HG03108 (cell line): ENCODE measurements around the gene AMBRA1.
"Not testable (repeated sequence)": the region's sequence is repeated elsewhere in the genome, so short reads cannot be mapped to it uniquely, and the experiment has no call there.

Source experiments
- ATAC-seq: cut with Tn5 transposase; IDR thresholded peaks from one replicate; pipeline ENCODE4 v1.9.1; 2021; ENCODE audit warnings: moderate library complexity; ENCODE audit not compliant: unreplicated experiment

The AMBRA1 gene

DNA sequence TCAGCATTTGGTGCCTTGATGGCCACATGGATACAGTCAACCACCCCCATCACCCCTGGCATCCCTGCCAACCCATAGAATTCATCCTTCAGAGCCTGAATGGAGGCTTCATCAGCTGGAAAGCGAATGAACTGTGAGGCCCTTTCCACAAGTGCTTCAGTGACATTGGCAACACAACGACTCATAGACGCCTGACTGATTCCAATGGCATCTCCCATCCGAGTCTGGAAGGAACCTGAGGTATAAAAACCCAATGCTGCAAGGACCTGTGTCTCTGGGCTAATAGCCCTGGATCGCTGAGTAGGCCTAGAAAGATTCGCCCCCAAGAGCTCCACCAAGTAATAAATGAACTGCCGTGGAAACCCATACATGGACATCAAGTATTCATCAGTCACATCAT lies 21.9 kb upstream of the AMBRA1 start:
- ATAC-seq: no peak

DNA sequence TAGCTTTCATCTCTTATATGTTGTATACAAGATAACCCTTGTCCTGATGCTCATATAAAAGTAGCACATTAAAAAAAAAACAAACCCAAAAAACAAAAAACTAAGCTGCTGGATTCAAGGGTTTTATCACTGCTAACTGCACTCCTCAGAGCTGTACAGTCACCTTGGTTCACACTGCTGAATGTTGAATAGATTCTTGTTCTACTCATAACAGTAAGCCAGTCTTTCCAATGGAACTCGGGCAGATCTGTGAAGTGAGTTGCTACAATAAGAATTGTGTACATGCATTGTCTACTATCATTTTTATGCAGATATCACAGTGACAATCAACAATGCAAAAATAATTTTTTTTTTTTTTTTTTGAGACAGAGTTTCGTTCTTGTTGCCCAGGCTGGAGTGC lies 18.5 kb upstream of the AMBRA1 start:
- no peak for ATAC-seq

DNA sequence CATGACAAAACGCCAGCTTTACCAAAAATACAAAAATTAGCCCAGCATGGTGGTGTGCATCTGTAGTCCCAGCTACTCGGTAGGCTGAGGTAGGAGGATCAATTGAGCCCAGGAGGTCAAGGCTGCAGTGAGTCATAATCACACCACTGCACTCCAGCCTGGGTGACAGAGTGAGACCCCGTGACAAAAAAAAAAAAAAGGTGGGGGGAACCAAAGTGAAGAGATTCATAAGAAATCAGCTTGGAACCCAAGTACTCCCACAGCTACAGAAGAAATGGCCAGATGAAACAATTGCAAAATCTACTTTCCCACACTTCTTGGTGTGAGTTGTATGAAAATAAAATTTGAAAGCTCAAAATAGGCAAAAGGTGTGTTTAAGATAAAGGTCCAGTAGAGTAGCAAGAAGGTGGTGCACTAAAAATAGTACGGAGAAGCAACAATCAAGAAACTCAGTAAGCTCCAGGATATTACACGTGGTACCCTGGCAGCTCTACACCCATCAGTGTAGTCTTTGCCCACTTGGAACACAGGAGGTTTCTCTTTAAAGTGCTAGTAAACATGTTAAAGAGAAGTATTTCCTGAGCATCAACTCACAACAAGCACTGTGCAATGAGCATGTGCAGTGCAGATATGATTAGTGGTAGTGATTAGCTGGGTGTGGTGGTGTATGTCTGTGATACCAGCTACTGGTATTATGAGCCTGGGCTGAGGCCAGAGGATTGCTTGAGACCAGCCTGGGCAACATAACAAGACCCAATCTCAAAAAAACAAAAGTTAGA lies 17.9 kb upstream of the AMBRA1 start:
- no peak for ATAC-seq

DNA sequence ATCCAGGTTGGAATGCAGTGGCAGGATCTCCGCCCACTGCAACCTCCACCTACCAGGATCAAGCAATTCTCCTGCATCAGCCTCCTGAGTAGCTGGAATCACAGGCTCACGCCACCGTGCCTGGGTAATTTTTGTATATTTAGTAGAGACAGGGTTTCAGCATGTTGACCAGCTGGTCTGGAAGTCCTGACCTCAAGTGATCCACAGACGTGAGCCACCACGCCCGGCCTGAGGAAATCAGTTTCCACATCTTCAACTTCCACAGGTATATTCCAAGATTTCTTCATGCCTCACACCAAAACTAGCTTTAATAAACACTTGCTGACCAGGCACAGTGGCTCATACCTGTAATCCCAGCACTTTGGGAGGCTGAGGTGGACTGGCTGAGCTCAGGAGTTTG lies 15.6 kb upstream of the AMBRA1 start:
- ATAC-seq: no peak

DNA sequence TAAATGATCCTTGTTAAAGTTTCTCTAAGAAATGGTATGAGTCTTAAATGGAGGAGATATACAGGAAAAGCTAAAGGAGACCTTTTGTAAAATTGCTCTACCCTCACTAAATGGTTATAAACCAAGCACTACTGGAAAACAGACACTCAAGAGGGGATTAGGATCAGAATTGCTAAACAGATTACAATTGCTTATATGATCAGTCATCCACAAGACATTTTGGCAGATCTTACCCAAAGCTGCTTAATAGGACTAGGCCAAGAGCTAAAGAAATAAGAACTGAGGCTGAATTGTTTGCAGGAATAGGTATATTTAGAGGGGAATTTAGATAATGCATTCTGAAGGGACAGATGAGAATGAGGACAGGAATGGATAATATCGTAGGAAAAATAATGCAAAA lies 13.7 kb upstream of the AMBRA1 start:
- ATAC-seq: no peak

GRCh38 chr11:46604796-46605195 lies 11.0 kb upstream of the AMBRA1 start:
- ATAC-seq: no peak

GRCh38 chr11:46603704-46604308 lies 10.0 kb upstream of the AMBRA1 start:
- ATAC-seq: no peak

GRCh38 chr11:46601129-46601528 lies 7.3 kb upstream of the AMBRA1 start:
- no peak for ATAC-seq

DNA sequence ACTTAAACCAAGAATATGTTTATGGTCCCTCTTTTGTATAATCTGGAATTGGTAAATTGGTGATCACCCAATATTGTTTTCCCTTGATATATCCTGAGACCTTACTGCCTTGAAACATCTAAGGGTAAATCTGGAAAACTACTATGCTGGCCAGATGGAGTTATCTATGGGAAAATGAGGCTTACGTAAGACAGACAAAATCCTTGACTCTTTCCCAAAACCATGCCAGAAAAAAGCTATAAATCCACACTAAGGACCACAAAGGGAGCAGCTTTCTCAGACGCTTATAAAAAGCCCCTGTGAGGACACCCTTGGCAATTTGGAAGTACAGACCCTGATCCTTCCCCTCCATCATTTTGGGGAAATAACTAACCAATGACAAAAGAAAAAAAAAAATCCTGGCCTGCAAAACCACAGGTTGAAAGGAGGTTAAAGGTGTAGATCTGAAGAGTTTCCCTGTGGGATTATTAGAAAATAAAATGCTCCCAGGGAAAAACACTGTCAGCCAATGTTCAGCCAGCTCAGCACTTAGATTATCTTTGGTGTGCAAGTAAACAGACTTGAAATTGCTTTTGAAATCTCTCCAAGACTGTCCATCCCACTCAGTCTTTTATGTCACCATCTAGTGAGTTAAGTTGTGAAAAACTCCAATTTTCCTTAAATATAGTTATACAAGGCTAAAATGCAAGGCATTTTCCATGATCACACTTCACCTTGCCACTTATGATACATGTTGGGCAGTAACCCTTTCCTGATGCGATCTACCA lies 6.6 kb upstream of the AMBRA1 start:
- ATAC-seq: no peak

- ATAC-seq: no peak
Measured at GRCh38 chr11:46599340-46600193, 5.7 kb upstream of the AMBRA1 start.

- ATAC-seq: no peak
Measured at GRCh38 chr11:46597609-46598219, 3.9 kb upstream of the AMBRA1 start.

- no peak for ATAC-seq
Measured at GRCh38 chr11:46597155-46597554, 3.3 kb upstream of the AMBRA1 start.

- ATAC-seq: no peak
Measured at GRCh38 chr11:46594785-46595184, 962 bp upstream of the AMBRA1 start.

DNA sequence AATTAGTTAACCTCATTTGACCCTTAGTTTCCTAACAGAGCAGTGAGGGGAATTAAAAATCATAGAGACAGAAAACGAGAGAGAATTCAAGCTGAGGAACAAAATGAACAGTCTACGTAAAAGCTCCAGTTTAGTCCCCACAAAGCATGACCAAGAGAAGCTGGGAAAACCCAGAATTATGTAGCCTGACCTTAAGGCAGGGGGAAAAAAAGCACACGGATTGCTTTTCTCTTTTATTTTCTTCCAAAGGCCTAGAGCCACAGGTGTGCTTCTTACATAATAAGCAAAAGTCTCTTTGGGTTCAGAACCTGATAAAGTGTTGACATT lies 514 bp upstream of the AMBRA1 start:
- ATAC-seq: no peak

- ATAC-seq: no peak
Measured at GRCh38 chr11:46590740-46591605, 2.9 kb downstream of the AMBRA1 start.

- no peak for ATAC-seq
Measured at GRCh38 chr11:46588915-46589314, 4.9 kb downstream of the AMBRA1 start.

DNA sequence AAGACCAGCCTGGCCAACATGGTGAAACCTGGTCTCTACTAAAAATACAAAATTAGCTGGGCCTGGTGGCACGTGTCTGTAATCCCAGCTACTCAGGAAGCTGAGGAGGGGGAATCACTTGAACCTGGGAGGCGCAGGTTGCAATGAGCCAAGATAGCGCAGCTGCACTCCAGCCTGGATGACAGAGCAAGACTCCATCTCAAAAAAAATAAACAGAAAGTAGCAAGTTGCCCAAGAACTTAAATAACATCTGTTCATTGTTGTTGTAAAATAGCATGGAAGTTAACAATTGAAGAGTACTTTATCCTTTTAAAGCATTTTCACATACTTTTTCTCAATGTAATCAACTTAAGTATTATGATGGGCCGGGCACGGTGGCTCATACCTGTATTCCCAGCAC lies 5.7 kb downstream of the AMBRA1 start:
- ATAC-seq: no peak

DNA sequence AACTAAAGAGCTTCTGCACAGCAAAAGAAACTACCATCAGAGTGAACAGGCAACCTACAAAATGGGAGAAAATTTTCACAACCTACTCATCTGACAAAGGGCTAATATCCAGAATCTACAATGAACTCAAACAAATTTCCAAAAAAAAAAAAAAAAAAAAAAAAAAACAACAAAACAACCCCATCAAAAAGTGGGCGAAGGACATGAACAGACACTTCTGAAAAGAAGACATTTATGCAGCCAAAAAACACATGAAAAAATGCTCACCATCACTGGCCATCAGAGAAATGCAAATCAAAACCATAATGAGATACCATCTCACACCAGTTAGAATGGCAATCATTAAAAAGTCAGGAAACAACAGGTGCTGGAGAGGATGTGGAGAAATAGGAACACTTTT lies 10.3 kb downstream of the AMBRA1 start:
- ATAC-seq: not testable (repeated sequence)

- no peak for ATAC-seq
Measured at GRCh38 chr11:46582588-46582987, 11.2 kb downstream of the AMBRA1 start.

- no peak for ATAC-seq
Measured at GRCh38 chr11:46577058-46577457, 16.8 kb downstream of the AMBRA1 start.
